Naive thymus-derived CD8-positive, alpha-beta T cell (primary cell): ENCODE measurements around the gene RRP36. TPM values are rescaled to one million over a fixed set of nuclear protein-coding genes. Genes with fewer than 3 reads are reported as not detected.

Experiments used
- ATAC-seq, 2 donors: fragments of 150-1000 bp; cut with Tn5 transposase in 1 of 2; sonication (Bioruptor Pico), chemical (Tn5 transposase) in 1 of 2; 1 replicate in 1 of 2; 2 replicates in 1 of 2; pipeline ENCODE4 v1.10.0; 2021; ENCODE audit warnings: mild to moderate bottlenecking in 2 of 2, moderate library complexity in 2 of 2
- POLR2A ChIA-PET: fragments of 350-600 bp; sonication (Branson Sonifier 250); formaldehyde crosslinking; loops from one replicate; lab custom pipeline; 2021; ENCODE audit warnings: antibody characterized with exemption; lab: Charles Lee
- DNase-seq, 10 donors: peaks; one replicate each; pipeline versions ENCODE4 v3.0.0 to v3.0.0-alpha.2; 2020 to 2022
- H3K27ac Mint-ChIP-seq, 10 donors: one replicate each; pipeline ENCODE4 v1.8.0; 2020 to 2022; ENCODE audit warnings: mild to moderate bottlenecking in 10 of 10, mixed read lengths in 10 of 10, moderate library complexity in 4 of 10, inconsistent platforms in 1 of 10
- H3K27me3 Mint-ChIP-seq, 5 donors: one replicate each; pipeline ENCODE4 v1.8.0; 2021 to 2022; ENCODE audit warnings: mixed read lengths in 5 of 5
- H3K36me3 Mint-ChIP-seq, 3 donors: one replicate each; pipeline ENCODE4 v1.8.0; 2020 to 2022; ENCODE audit warnings: mixed read lengths in 3 of 3, mild to moderate bottlenecking in 2 of 3, inconsistent platforms in 1 of 3
- H3K4me1 Mint-ChIP-seq, 4 donors: one replicate each; pipeline ENCODE4 v1.8.0; 2021 to 2022; ENCODE audit warnings: mixed read lengths in 4 of 4
- H3K4me3 Mint-ChIP-seq, 10 donors: one replicate each; pipeline ENCODE4 v1.8.0; 2020 to 2022; ENCODE audit warnings: mild to moderate bottlenecking in 10 of 10, mixed read lengths in 10 of 10, moderate library complexity in 6 of 10, inconsistent platforms in 1 of 10
- H3K9me3 Mint-ChIP-seq, 9 donors: one replicate each; pipeline ENCODE4 v1.8.0; 2020 to 2022; ENCODE audit warnings: mixed read lengths in 9 of 9, mild to moderate bottlenecking in 3 of 9, inconsistent platforms in 1 of 9, moderate library complexity in 1 of 9
- polyA plus RNA-seq, 3 donors: library from polyadenylated mRNA; unstranded; fragments of 300-500 nt; fragmentation: Illumina TruSeq; gene quantifications; one replicate each; pipeline ENCODE4 v1.2.3, GENCODE V29; 2021
- total RNA-seq, 8 experiments: library from RNA in 2 of 8; stranded (reverse) in 2 of 8; gene quantifications; one replicate each; pipeline ENCODE4 v1.2.3 and lab custom pipeline; 2021 to 2026

RRP36 gene
- total and polyA plus RNA-seq, 5 experiments from 2014 or later = 52.7 to 74.5 (median 55.5) TPM

DNA sequence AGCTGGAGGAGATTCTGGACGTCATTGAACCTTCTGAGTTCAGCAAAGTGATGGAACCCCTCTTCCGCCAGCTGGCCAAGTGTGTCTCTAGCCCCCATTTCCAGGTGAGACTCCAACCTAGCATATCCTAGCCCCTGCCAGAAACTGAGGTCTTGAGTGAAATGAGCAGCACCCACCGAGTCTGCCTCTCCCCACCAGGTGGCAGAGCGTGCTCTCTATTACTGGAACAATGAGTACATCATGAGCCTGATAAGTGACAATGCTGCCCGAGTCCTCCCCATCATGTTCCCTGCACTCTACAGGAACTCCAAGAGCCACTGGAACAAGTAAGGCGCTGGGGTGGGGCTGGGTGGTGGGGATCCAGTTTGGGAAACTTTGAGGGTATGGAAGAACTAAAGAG, 12.3 kb upstream of the RRP36 start:
- Mint-ChIP-seq H3K9me3 (no peaks in the 10 kb centered on the region), H3K27me3 (no peaks in the 10 kb centered on the region), H3K4me1 (peaks cover 25 to 45% (median 34%) of the 10 kb centered on the region in 4 donors), H3K36me3 (peaks cover 0 to 67% (median 2%) of the 10 kb centered on the region in 3 donors), H3K4me3 (no peak overlapping the region), H3K27ac (peak overlapping the region in 8 of 10 donors; percentile 13 to 66 (median 43))
- POLR2A ChIA-PET = interaction anchor here (1.9 kb wide), 1 partner anchor 25 kb away, joined by 7 read pairs; the partner anchor contains the start of gene PPP2R5D
- DNase-seq = peak in 5 of 10 donors; percentile 16 to 44 (median 37)
- no peak for ATAC-seq

- Mint-ChIP-seq H3K4me3 (peak overlapping the region in 5 of 10 donors; percentile 22 to 63 (median 48)), H3K4me1 (peaks cover 34 to 60% (median 49%) of the 10 kb centered on the region in 4 donors), H3K27ac (peak overlapping the region in 5 of 10 donors; percentile 31 to 82 (median 48)), H3K27me3 (no peaks in the 10 kb centered on the region), H3K36me3 (peaks cover 0 to 59% (median 2%) of the 10 kb centered on the region in 3 donors), H3K9me3 (no peaks in the 10 kb centered on the region)
- POLR2A ChIA-PET = interaction anchor here (0.8 to 7.8 kb wide), 9 partner anchors 9 to 121 kb away, joined by 3 to 109 read pairs (median 5); partner anchors contain the start of genes CNPY3, KLC4, MRPL2 and PEX6
- DNase-seq (no peak), ATAC-seq (no peak)
These were observed 10.2 kb upstream of the RRP36 start for GRCh38 chr6:43011207-43011606.

DNA sequence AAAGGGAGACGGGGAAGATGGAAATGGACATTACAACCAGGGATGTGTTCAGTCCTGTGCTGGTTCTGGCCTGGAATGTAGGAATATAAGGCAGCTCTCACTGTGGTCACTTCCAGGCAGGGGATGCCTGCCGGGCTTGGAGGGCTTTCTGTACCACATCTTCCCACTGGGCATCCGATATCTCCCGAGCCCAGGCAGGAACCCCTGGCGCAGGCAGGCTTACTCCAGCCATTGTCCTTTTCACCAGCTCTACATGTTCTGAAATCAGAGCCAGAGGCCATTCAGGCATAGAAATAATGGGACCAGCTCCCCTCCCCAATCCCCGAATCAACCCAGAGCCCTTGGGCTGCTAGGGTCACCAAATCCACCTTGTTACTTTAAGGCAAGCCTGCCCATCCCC, 9.1 kb upstream of the RRP36 start:
- POLR2A ChIA-PET = interaction anchor here (0.6 to 7.8 kb wide), 8 partner anchors 25 to 634 kb away, joined by 3 to 109 read pairs (median 28); partner anchors contain the start of genes CNPY3, KLC4, MRPL2 and PEX6
- H3K9me3 Mint-ChIP-seq = no peaks in the 10 kb centered on the region
- peak overlapping the region; percentile 82 to 98 (median 95) for H3K27ac Mint-ChIP-seq
- H3K27me3 Mint-ChIP-seq = no peaks in the 10 kb centered on the region
- ATAC-seq = no peak
- DNase-seq = no peak
- peak overlapping the region; percentile 89 to 97 (median 94) for H3K4me3 Mint-ChIP-seq
- H3K36me3 Mint-ChIP-seq = peaks cover 0 to 59% (median 2%) of the 10 kb centered on the region in 3 donors
- H3K4me1 Mint-ChIP-seq = peaks cover 41 to 71% (median 60%) of the 10 kb centered on the region in 4 donors

GRCh38 chr6:43013097-43013842, 8.2 kb upstream of the RRP36 start:
- Mint-ChIP-seq H3K9me3 (no peaks in the 10 kb centered on the region), H3K27ac (peak overlapping the region; percentile 82 to 98 (median 95)), H3K27me3 (no peaks in the 10 kb centered on the region), H3K4me3 (peak overlapping the region; percentile 89 to 97 (median 94)), H3K36me3 (peaks cover 0 to 58% (median 2%) of the 10 kb centered on the region in 3 donors), H3K4me1 (peaks cover 49 to 80% (median 66%) of the 10 kb centered on the region in 4 donors)
- DNase-seq (no peak), ATAC-seq (no peak)
- POLR2A ChIA-PET = interaction anchor here (0.5 to 7.8 kb wide), 21 partner anchors 9 to 1226 kb away, joined by 3 to 109 read pairs (median 4); partner anchors contain the start of genes ABCC10, CNPY3, CUL7 and KLC4

- DNase-seq (peak; percentile 93 to 100 (median 99)), ATAC-seq (peak; percentile 92)
- peak within 1 kb of the TSS; percentile 89 to 97 (median 94) for H3K4me3 Mint-ChIP-seq
- peaks cover 0 to 58% (median 4%) of the 10 kb centered on the region in 3 donors for H3K36me3 Mint-ChIP-seq
- no peaks in the 10 kb centered on the region for H3K9me3 Mint-ChIP-seq
- H3K27me3 Mint-ChIP-seq = no peaks in the 10 kb centered on the region
- POLR2A ChIA-PET = interaction anchor here (0.6 to 7.8 kb wide), 27 partner anchors 9 to 1227 kb away, joined by 3 to 109 read pairs (median 4); partner anchors contain the start of genes ABCC10, CNPY3, CUL7 and KLC4
- peaks cover 52 to 82% (median 68%) of the 10 kb centered on the region in 4 donors for H3K4me1 Mint-ChIP-seq
- H3K27ac Mint-ChIP-seq = peak within 1 kb of the TSS; percentile 82 to 98 (median 95)
These were observed 7.5 kb upstream of the RRP36 start, which contains the start of the genes KLHDC3 and MEA1 for GRCh38 chr6:43013843-43014433. Gene KLHDC3 (plus strand): TSS chr6:43014249. CDS start chr6:43017193, 2,944 bp downstream. Gene MEA1 (minus strand): TSS chr6:43013946. CDS start chr6:43013813, 133 bp downstream.

DNA sequence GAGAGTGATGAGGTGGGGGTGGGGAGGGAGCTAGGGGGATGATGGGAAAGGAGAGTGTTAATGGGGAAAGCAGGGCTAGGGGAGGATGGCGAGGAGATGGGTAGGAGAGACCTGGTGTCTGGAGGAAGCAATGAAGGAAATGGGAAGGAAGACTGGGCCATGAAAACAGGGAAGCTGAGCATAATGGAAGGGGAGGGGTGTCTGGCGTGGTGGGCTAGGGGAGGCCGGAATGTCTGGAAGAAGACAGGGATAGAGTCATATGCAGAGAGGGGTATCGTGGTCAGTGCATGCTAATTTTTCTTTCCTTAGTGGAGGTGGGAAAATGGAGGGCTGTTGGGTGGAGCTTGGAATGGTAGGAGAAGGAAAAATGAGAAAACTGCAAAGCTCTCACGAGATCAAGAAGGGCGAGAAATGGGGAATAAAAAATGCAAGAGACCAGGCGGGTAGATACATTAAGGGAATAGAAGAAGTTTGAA, 7.0 kb upstream of the RRP36 start:
- no peaks in the 10 kb centered on the region for H3K27me3 Mint-ChIP-seq
- H3K36me3 Mint-ChIP-seq = peaks cover 0 to 57% (median 4%) of the 10 kb centered on the region in 3 donors

DNA sequence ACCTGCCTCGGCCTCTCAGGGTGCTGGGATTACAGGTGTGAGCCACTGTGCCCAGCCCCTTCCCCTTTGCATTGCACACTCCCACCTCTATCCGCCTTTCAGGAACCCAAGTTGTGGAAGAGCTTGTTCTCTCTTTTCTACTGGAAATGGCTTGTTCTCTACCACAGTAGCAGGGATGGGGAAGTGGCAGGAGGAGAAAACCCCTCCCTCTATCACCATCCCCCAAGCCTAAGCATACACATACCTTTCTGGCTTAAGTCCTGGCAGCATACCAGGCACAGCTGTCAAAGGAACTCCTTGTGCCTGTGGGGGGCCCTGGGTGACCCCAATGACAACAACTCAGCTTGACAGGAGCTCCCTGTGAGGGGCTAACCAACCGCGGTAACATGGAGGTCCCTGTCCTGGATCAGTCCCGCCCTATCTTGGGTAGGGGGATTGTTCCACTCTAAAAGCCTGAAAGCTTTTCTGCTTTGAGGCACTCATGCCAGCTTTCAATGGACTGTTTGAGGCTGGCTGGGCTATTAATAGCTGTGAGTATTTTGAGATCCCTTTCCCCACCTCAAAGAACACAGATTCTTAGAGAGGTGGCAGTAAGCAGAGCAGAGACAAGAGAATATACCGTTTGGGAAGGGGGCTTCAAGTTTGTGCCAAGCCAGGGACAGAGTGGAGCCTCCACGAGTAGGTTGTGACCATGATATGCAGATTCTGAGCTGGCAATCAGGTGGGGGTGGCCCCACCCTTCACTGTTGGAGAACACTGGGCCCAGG, 5.1 kb upstream of the RRP36 start:
- no peak for ATAC-seq
- Mint-ChIP-seq H3K4me1 (peaks cover 54 to 74% (median 70%) of the 10 kb centered on the region in 4 donors), H3K9me3 (no peaks in the 10 kb centered on the region), H3K36me3 (peaks cover 0 to 45% (median 4%) of the 10 kb centered on the region in 3 donors), H3K27ac (peak overlapping the region in 8 of 10 donors; percentile 8 to 87 (median 45)), H3K4me3 (peak overlapping the region; percentile 16 to 84 (median 54)), H3K27me3 (no peaks in the 10 kb centered on the region)
- POLR2A ChIA-PET = interaction anchor here (0.5 to 7.8 kb wide), 8 partner anchors 32 to 353 kb away, joined by 3 to 109 read pairs (median 35); partner anchors contain the start of genes CNPY3, CUL7, KLC4 and MRPL2
- no peak for DNase-seq

More for the DNA sequence above, 7.0 kb upstream of the RRP36 start:
- POLR2A ChIA-PET = interaction anchor here (0.6 to 7.8 kb wide), 26 partner anchors 8 to 1228 kb away, joined by 3 to 109 read pairs (median 4); partner anchors contain the start of genes ABCC10, CNPY3, CUL7 and KLC4
- peaks cover 54 to 79% (median 68%) of the 10 kb centered on the region in 4 donors for H3K4me1 Mint-ChIP-seq
- no peaks in the 10 kb centered on the region for H3K9me3 Mint-ChIP-seq
- H3K27ac Mint-ChIP-seq = peak overlapping the region; percentile 57 to 98 (median 94)
- DNase-seq (no peak), ATAC-seq (no peak)
- peak overlapping the region; percentile 89 to 97 (median 94) for H3K4me3 Mint-ChIP-seq

DNA sequence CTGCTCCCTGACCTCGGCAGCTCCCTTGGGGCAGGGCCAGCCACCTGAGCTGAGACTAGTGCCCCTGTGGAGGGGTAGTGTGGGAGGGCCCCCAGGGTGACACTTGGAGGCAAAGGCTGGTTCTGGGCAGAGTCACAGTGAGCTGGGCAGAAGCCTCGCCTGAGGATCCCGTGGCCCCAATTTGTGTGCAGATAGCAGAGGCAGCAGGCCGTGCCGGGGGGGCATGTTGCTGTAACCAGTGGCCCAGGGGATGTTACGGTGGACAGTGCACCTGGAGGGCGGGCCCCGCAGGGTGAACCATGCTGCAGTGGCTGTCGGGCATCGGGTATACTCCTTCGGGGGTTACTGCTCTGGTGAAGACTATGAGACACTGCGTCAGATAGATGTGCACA, 4.5 kb upstream of the RRP36 start:
- peaks cover 0 to 42% (median 4%) of the 10 kb centered on the region in 3 donors for H3K36me3 Mint-ChIP-seq
- peaks cover 52 to 72% (median 68%) of the 10 kb centered on the region in 4 donors for H3K4me1 Mint-ChIP-seq
- peak overlapping the region in 1 of 10 donors; percentile 13 for H3K4me3 Mint-ChIP-seq
- peak overlapping the region in 4 of 10 donors; percentile 36 to 87 (median 60) for H3K27ac Mint-ChIP-seq
- no peak for DNase-seq
- H3K27me3 Mint-ChIP-seq = no peaks in the 10 kb centered on the region
- POLR2A ChIA-PET = interaction anchor here (0.5 to 7.8 kb wide), 5 partner anchors 37 to 352 kb away, joined by 3 to 109 read pairs (median 29); partner anchors contain the start of genes CNPY3, CUL7, KLC4 and MRPL2
- no peaks in the 10 kb centered on the region for H3K9me3 Mint-ChIP-seq
- ATAC-seq = no peak

DNA sequence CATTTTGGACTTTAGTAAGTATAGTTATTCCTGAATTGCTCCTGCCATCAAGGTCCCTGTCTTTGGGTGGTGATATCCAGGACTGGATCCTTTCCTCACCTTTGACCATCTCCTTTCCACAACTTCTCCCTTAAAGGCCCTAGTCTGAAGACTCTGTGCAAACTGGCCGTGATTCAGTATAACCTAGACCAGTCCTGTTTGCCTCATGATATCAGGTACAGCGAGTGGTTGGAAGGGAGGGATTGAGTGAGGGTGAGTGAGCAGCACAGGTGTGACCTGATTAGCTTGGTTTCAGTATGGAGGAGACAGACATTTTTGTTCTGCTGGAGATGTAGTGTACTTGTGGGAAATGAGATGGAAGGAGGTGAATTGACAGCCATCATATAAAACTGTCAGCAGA, 2.3 kb upstream of the RRP36 start:
- Mint-ChIP-seq H3K9me3 (no peaks in the 10 kb centered on the region), H3K4me1 (peaks cover 38 to 61% (median 57%) of the 10 kb centered on the region in 4 donors), H3K27ac (peak overlapping the region in 6 of 10 donors; percentile 17 to 74 (median 46)), H3K36me3 (peaks cover 0 to 42% (median 4%) of the 10 kb centered on the region in 3 donors), H3K4me3 (peak overlapping the region in 5 of 10 donors; percentile 15 to 78 (median 71)), H3K27me3 (no peaks in the 10 kb centered on the region)
- POLR2A ChIA-PET = interaction anchor here (0.6 to 3.7 kb wide), 5 partner anchors 35 to 109 kb away, joined by 3 to 29 read pairs (median 12); partner anchors contain the start of genes CNPY3, CUL7, KLC4 and MRPL2
- DNase-seq (no peak), ATAC-seq (no peak)

DNA sequence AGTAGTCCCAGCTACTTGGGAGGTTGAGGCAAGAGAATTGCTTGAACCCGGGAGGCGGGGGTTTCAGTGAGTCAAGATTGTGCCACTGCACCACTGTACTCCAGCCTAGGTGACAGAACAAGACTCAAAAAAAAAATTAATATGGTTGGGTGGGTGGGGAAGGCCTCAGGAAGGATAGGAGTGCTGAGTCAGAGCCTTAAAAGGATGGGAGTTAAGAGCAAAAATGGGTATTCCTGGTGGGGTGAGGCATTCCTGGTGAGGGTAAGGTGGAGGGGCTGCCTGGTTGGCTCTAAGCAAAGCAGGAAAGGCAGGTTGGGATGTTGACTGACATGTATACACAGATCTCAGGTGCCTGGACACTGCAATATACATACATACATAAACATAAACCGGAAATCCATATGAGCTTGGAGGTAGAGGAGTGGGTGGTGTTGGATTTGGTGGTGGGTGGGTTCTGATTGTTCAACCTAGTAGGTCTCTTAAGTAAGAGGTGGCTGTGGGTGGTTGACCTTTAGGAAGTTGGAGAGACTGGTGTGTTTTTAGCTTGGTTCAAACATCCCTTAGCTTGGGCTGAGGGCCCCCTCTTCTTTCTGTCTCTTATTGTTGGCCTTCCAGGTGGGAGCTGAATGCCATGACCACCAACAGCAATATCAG, 1.2 kb upstream of the RRP36 start:
- POLR2A ChIA-PET = interaction anchor here (0.6 to 3.7 kb wide), 12 partner anchors 9 to 496 kb away, joined by 3 to 38 read pairs (median 6); partner anchors contain the start of genes CNPY3, CUL7, KLC4 and MRPL2
- Mint-ChIP-seq H3K9me3 (no peaks in the 10 kb centered on the region), H3K4me1 (peaks cover 37 to 60% (median 54%) of the 10 kb centered on the region in 4 donors), H3K27me3 (no peaks in the 10 kb centered on the region), H3K27ac (peak overlapping the region; percentile 44 to 93 (median 76)), H3K36me3 (peaks cover 0 to 52% (median 4%) of the 10 kb centered on the region in 3 donors), H3K4me3 (peak overlapping the region; percentile 4 to 97 (median 72))
- peak in 1 of 10 donors; percentile 15 for DNase-seq
- ATAC-seq = no peak
